ENCODE data around the gene CCL1. TPM values are rescaled to one million over a fixed set of nuclear protein-coding genes. Genes with fewer than 3 reads are reported as not detected.
"Not testable (repeated sequence)": the region's sequence is repeated elsewhere in the genome, so short reads cannot be mapped to it uniquely, and the experiment has no call there.

Gene CCL1
- total and polyA plus RNA-seq, 2 donors from 2014 or later, result not detected

- Histone ChIP-seq H3K9ac (ENCODE audit: low read length in 3 of 3) (no peak overlapping the region), H3K27ac (ENCODE audit: low read depth in 2 of 2, low read length in 2 of 2) (no peak overlapping the region), H3K4me1 (ENCODE audit: control insufficient read depth in 2 of 3, insufficient read depth in 2 of 3, low read depth in 1 of 3, low read length in 3 of 3) (no peaks in the 10 kb centered on the region), H3K4me3 (ENCODE audit: low read length in 3 of 3) (no peak overlapping the region), H3K9me3 (ENCODE audit: control insufficient read depth in 2 of 3, insufficient read depth in 1 of 3, low read length in 3 of 3) (no peaks in the 10 kb centered on the region), H3K36me3 (ENCODE audit: control insufficient read depth in 2 of 3, insufficient read depth in 3 of 3, low read length in 3 of 3) (no peaks in the 10 kb centered on the region), H3K27me3 (ENCODE audit: control insufficient read depth, insufficient read depth, low read length) (no peaks in the 10 kb centered on the region)
- no peak for TF ChIP-seq CTCF (IDR thresholded peaks at IDR 0.05; ENCODE audit: borderline replicate concordance, extremely low read depth, insufficient read depth)
- intact Hi-C loops (cut with DNase I), result no loop called here
- FAIRE-seq (no peak), DNase-seq (no peak)
Observed at GRCh38 chr17:34347063-34347462, 16.0 kb downstream of the CCL1 start.

GRCh38 chr17:34341916-34342315 lies 21.1 kb downstream of the CCL1 start:
- no peaks in the 10 kb centered on the region for H3K4me1 ChIP-seq (ENCODE audit: control insufficient read depth in 2 of 3, insufficient read depth in 2 of 3, low read depth in 1 of 3, low read length in 3 of 3)
- H3K4me3 ChIP-seq (ENCODE audit: low read length in 3 of 3), result no peak overlapping the region
- DNase-seq, result no peak
- H3K36me3 ChIP-seq (ENCODE audit: control insufficient read depth in 2 of 3, insufficient read depth in 3 of 3, low read length in 3 of 3), result no peaks in the 10 kb centered on the region
- H3K9me3 ChIP-seq (ENCODE audit: control insufficient read depth in 2 of 3, insufficient read depth in 1 of 3, low read length in 3 of 3), result no peaks in the 10 kb centered on the region
- H3K27ac ChIP-seq (ENCODE audit: low read depth in 2 of 2, low read length in 2 of 2), result no peak overlapping the region
- no peaks in the 10 kb centered on the region for H3K27me3 ChIP-seq (ENCODE audit: control insufficient read depth, insufficient read depth, low read length)
- intact Hi-C loops (cut with DNase I), result no loop called here
- TF ChIP-seq CTCF (IDR thresholded peaks at IDR 0.05; ENCODE audit: borderline replicate concordance, extremely low read depth, insufficient read depth), result no peak
- FAIRE-seq, result no peak
- H3K9ac ChIP-seq (ENCODE audit: low read length in 3 of 3), result no peak overlapping the region

- TF ChIP-seq CTCF (IDR thresholded peaks at IDR 0.05; ENCODE audit: borderline replicate concordance, extremely low read depth, insufficient read depth), result no peak
- FAIRE-seq (no peak), DNase-seq (no peak)
- no peak overlapping the region for H3K4me3 ChIP-seq (ENCODE audit: low read length in 3 of 3)
- intact Hi-C loops (cut with DNase I), result no loop called here
- H3K9me3 ChIP-seq (ENCODE audit: control insufficient read depth in 2 of 3, insufficient read depth in 1 of 3, low read length in 3 of 3), result no peaks in the 10 kb centered on the region
- H3K36me3 ChIP-seq (ENCODE audit: control insufficient read depth in 2 of 3, insufficient read depth in 3 of 3, low read length in 3 of 3), result no peaks in the 10 kb centered on the region
- H3K9ac ChIP-seq (ENCODE audit: low read length in 3 of 3), result no peak overlapping the region
- no peak overlapping the region for H3K27ac ChIP-seq (ENCODE audit: low read depth in 2 of 2, low read length in 2 of 2)
- no peaks in the 10 kb centered on the region for H3K27me3 ChIP-seq (ENCODE audit: control insufficient read depth, insufficient read depth, low read length)
- no peaks in the 10 kb centered on the region for H3K4me1 ChIP-seq (ENCODE audit: control insufficient read depth in 2 of 3, insufficient read depth in 2 of 3, low read depth in 1 of 3, low read length in 3 of 3)
Observed at GRCh38 chr17:34339138-34339770, 23.8 kb downstream of the CCL1 start.

GRCh38 chr17:34337701-34338100 lies 25.3 kb downstream of the CCL1 start:
- DNase-seq (no peak), FAIRE-seq (no peak)
- Histone ChIP-seq H3K36me3 (ENCODE audit: control insufficient read depth in 2 of 3, insufficient read depth in 3 of 3, low read length in 3 of 3) (no peaks in the 10 kb centered on the region), H3K27me3 (ENCODE audit: control insufficient read depth, insufficient read depth, low read length) (no peaks in the 10 kb centered on the region), H3K4me3 (ENCODE audit: low read length in 3 of 3) (no peak overlapping the region), H3K4me1 (ENCODE audit: control insufficient read depth in 2 of 3, insufficient read depth in 2 of 3, low read depth in 1 of 3, low read length in 3 of 3) (no peaks in the 10 kb centered on the region), H3K9ac (ENCODE audit: low read length in 3 of 3) (no peak overlapping the region), H3K9me3 (ENCODE audit: control insufficient read depth in 2 of 3, insufficient read depth in 1 of 3, low read length in 3 of 3) (no peaks in the 10 kb centered on the region), H3K27ac (ENCODE audit: low read depth in 2 of 2, low read length in 2 of 2) (no peak overlapping the region)
- intact Hi-C loops (cut with DNase I), result no loop called here
- no peak for TF ChIP-seq CTCF (IDR thresholded peaks at IDR 0.05; ENCODE audit: borderline replicate concordance, extremely low read depth, insufficient read depth)

GRCh38 chr17:34327580-34327979 lies 35.5 kb downstream of the CCL1 start:
- H3K4me1 ChIP-seq (ENCODE audit: control insufficient read depth in 2 of 3, insufficient read depth in 2 of 3, low read depth in 1 of 3, low read length in 3 of 3); FAIRE-seq; H3K9me3 ChIP-seq (ENCODE audit: control insufficient read depth in 2 of 3, insufficient read depth in 1 of 3, low read length in 3 of 3); H3K27me3 ChIP-seq (ENCODE audit: control insufficient read depth, insufficient read depth, low read length); H3K36me3 ChIP-seq (ENCODE audit: control insufficient read depth in 2 of 3, insufficient read depth in 3 of 3, low read length in 3 of 3); H3K27ac ChIP-seq (ENCODE audit: low read depth in 2 of 2, low read length in 2 of 2); H3K4me3 ChIP-seq (ENCODE audit: low read length in 3 of 3); H3K9ac ChIP-seq (ENCODE audit: low read length in 3 of 3); intact Hi-C loops (cut with DNase I): not testable (repeated sequence)
- peak in 2 of 5 donors; percentile 24 to 52 for DNase-seq
